Adrenal gland (tissue), 5 donors: Measurements from ENCODE around the gene ARID5B.

Experiments
- CTCF ChIP-seq, 6 experiments: fragments of 450-650 bp in 4 of 6; fragments of 200-600 bp in 2 of 6; sonication (generic) in 1 of 6; IDR thresholded peaks; 1 replicate in 5 of 6; 2 replicates in 1 of 6; pipeline versions ENCODE4 v1.5.1 to v1.8.0; 2016 to 2021; ENCODE audit warnings: antibody characterized with exemption in 6 of 6, mild to moderate bottlenecking in 2 of 6, moderate library complexity in 1 of 6
- POLR2A ChIP-seq, 2 donors: fragments of 450-650 bp; IDR thresholded peaks; one replicate each; pipeline ENCODE4 v1.6.1; 2017; ENCODE audit warnings: antibody characterized with exemption in 2 of 2, mild to moderate bottlenecking in 2 of 2, moderate library complexity in 1 of 2
- donor health status: DM: no; HTN: no; CAD: no.

- TF ChIP-seq CTCF (IDR thresholded peaks at IDR 0.05) = no peak
- no peak for TF ChIP-seq POLR2A (IDR thresholded peaks at IDR 0.05)
Observed at GRCh38 chr10:62005281-62005680, 103.8 kb downstream of the ARID5B start.
